HEK293 (cell line): ENCODE data around the gene ACKR3.

Experiments
- CTCF ChIA-PET: fragments of 350-600 bp; formaldehyde crosslinking; extraction: SDS; loops from one replicate; lab custom pipeline; 2021; ENCODE audit warnings: antibody characterized with exemption; lab: Yijun Ruan, JAX
- POLR2A ChIA-PET: fragments of 300-600 bp; formaldehyde crosslinking; extraction: SDS; loops from one replicate; lab custom pipeline; 2020; ENCODE audit warnings: antibody characterized with exemption, inconsistent platforms; lab: Yijun Ruan, JAX
- H3K27ac ChIP-seq: fragments of 200-500 bp; sonication (Bioruptor generic); 2 replicates; pipeline ENCODE4 v1.5.1; 2014; ENCODE audit warnings: low read depth, low read length, control low read depth, inconsistent platforms; ENCODE audit errors: extremely low read depth
- H3K36me3 ChIP-seq, 2 experiments: fragments of 200-500 bp in 1 of 2; sonication (Bioruptor generic) in 1 of 2; 1 replicate in 1 of 2; 2 replicates in 1 of 2; pipeline ENCODE4 v1.5.1; 2014 to 2017; ENCODE audit warnings: inconsistent platforms in 2 of 2, low read length in 2 of 2; ENCODE audit not compliant: control insufficient read depth in 2 of 2, insufficient read depth in 1 of 2
- H3K4me1 ChIP-seq: fragments of 200-500 bp; sonication (Bioruptor generic); 2 replicates; pipeline ENCODE4 v1.5.1; 2014; ENCODE audit warnings: mild to moderate bottlenecking, low read length, inconsistent platforms; ENCODE audit not compliant: control insufficient read depth, insufficient read depth
- H3K4me3 ChIP-seq: 2 replicates; pipeline ENCODE4 v1.5.1; 2011; ENCODE audit warnings: low read depth, mild to moderate bottlenecking, control low read depth, low read length, moderate library complexity
- H3K9me3 ChIP-seq: fragments of 200-500 bp; sonication (Bioruptor generic); 2 replicates; pipeline ENCODE4 v1.5.1; 2014; ENCODE audit warnings: low read depth, low read length, inconsistent platforms; ENCODE audit not compliant: control insufficient read depth, insufficient read depth
- KLF7 ChIP-seq: fragments of 450-650 bp; formaldehyde crosslinking; IDR thresholded peaks from 2 replicates; pipeline ENCODE4 v1.5.1; 2016; ENCODE audit warnings: missing biosample characterization, missing genetic modification characterization, borderline replicate concordance
- RBAK ChIP-seq: fragments of 450-650 bp; formaldehyde crosslinking; IDR thresholded peaks from 2 replicates; pipeline ENCODE4 v1.5.1; 2016; ENCODE audit warnings: missing biosample characterization, missing genetic modification characterization
- TCF7L2 ChIP-seq: IDR thresholded peaks from 2 replicates; pipeline ENCODE4 v1.6.1; 2011; ENCODE audit warnings: low read depth, mild to moderate bottlenecking, inconsistent platforms, low read length, moderate library complexity, borderline replicate concordance
- ZBTB1 ChIP-seq: fragments of 450-650 bp; formaldehyde crosslinking; IDR thresholded peaks from 2 replicates; pipeline ENCODE4 v1.5.1; 2016; ENCODE audit warnings: missing biosample characterization, missing genetic modification characterization
- ZFP37 ChIP-seq: fragments of 450-650 bp; formaldehyde crosslinking; IDR thresholded peaks from 2 replicates; pipeline ENCODE4 v1.5.1; 2016; ENCODE audit warnings: missing biosample characterization, missing genetic modification characterization
- ZNF10 ChIP-seq: fragments of 450-650 bp; formaldehyde crosslinking; IDR thresholded peaks from 2 replicates; pipeline ENCODE4 v1.5.1; 2017; ENCODE audit warnings: missing biosample characterization, missing genetic modification characterization
- ZNF114 ChIP-seq: fragments of 450-650 bp; formaldehyde crosslinking; IDR thresholded peaks from 2 replicates; pipeline ENCODE4 v1.5.0; 2017; ENCODE audit warnings: missing biosample characterization, missing genetic modification characterization
- ZNF211 ChIP-seq: fragments of 450-650 bp; formaldehyde crosslinking; IDR thresholded peaks from 2 replicates; pipeline ENCODE4 v1.5.1; 2016; ENCODE audit warnings: low read depth, missing biosample characterization, missing genetic modification characterization
- ZNF239 ChIP-seq: fragments of 450-650 bp; formaldehyde crosslinking; IDR thresholded peaks from 2 replicates; pipeline ENCODE4 v1.5.1; 2016; ENCODE audit warnings: missing biosample characterization, missing genetic modification characterization
- ZNF324 ChIP-seq: fragments of 450-650 bp; formaldehyde crosslinking; IDR thresholded peaks from 2 replicates; pipeline ENCODE4 v1.5.1; 2016; ENCODE audit warnings: missing biosample characterization, missing genetic modification characterization
- ZNF404 ChIP-seq: fragments of 450-650 bp; formaldehyde crosslinking; IDR thresholded peaks from 2 replicates; pipeline ENCODE4 v1.5.1; 2017; ENCODE audit warnings: missing biosample characterization, missing genetic modification characterization
- ZNF530 ChIP-seq: fragments of 450-650 bp; formaldehyde crosslinking; IDR thresholded peaks from 2 replicates; pipeline ENCODE4 v1.5.1; 2016; ENCODE audit warnings: low read depth, missing biosample characterization, missing genetic modification characterization
- ZNF585B ChIP-seq: fragments of 450-650 bp; formaldehyde crosslinking; IDR thresholded peaks from 2 replicates; pipeline ENCODE4 v1.5.1; 2016; ENCODE audit warnings: missing biosample characterization, missing genetic modification characterization
- ZNF837 ChIP-seq: fragments of 450-650 bp; formaldehyde crosslinking; IDR thresholded peaks from 2 replicates; pipeline ENCODE4 v1.5.1; 2016; ENCODE audit warnings: missing biosample characterization, missing genetic modification characterization
- ZSCAN30 ChIP-seq: fragments of 450-650 bp; IDR thresholded peaks from 2 replicates; pipeline ENCODE4 v1.5.1; 2018; ENCODE audit warnings: missing biosample characterization, mild to moderate bottlenecking, missing genetic modification characterization, moderate library complexity
- TF ChIP-seq, protein P1 (sequence below): fragments of 450-650 bp; formaldehyde crosslinking; IDR thresholded peaks from 2 replicates; pipeline ENCODE4 v1.5.1; 2016; ENCODE audit warnings: missing biosample characterization, missing genetic modification characterization
- TF ChIP-seq, protein P2 (sequence below): fragments of 450-650 bp; IDR thresholded peaks from 2 replicates; pipeline ENCODE4 v1.5.1; 2018; ENCODE audit warnings: missing biosample characterization, missing genetic modification characterization
- TF ChIP-seq, protein P3 (sequence below): fragments of 450-650 bp; formaldehyde crosslinking; conservative IDR thresholded peaks from 2 replicates; pipeline ENCODE4 v1.5.1; 2016; ENCODE audit warnings: low read depth, missing biosample characterization, missing genetic modification characterization
- TF ChIP-seq, protein P4 (sequence below): fragments of 450-650 bp; formaldehyde crosslinking; IDR thresholded peaks from 2 replicates; pipeline ENCODE4 v1.5.1; 2017; ENCODE audit warnings: missing biosample characterization, missing genetic modification characterization
- TF ChIP-seq, protein P5 (sequence below): fragments of 450-650 bp; formaldehyde crosslinking; IDR thresholded peaks from 2 replicates; pipeline ENCODE4 v1.5.1; 2016; ENCODE audit warnings: missing biosample characterization, missing genetic modification characterization

Gene ACKR3

DNA sequence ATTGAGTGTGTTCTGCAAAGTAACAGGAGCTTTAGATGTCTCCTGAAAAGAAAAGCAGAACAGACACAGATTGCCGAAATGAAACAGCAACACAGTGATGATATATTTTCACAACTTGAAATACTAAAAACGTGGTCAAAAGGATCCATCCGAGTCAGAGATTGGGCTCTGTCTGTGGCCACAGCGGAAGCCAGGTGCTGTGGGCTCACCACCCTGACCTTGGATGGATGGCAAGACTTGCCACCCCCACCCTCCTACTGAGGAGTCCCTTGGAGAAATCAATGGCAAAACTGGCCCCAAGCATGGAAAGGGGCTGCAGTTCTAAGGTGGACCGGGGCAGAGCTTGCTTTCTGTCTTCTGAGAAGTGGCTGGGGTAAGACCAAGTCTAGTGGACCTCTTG, 31.4 kb upstream of the ACKR3 start (continued):
- TF ChIP-seq RBAK (tag by site-specific recombination) = no peak
- TF ChIP-seq ZNF239 (tag by site-specific recombination) = no peak
- TF ChIP-seq, protein P1, sequence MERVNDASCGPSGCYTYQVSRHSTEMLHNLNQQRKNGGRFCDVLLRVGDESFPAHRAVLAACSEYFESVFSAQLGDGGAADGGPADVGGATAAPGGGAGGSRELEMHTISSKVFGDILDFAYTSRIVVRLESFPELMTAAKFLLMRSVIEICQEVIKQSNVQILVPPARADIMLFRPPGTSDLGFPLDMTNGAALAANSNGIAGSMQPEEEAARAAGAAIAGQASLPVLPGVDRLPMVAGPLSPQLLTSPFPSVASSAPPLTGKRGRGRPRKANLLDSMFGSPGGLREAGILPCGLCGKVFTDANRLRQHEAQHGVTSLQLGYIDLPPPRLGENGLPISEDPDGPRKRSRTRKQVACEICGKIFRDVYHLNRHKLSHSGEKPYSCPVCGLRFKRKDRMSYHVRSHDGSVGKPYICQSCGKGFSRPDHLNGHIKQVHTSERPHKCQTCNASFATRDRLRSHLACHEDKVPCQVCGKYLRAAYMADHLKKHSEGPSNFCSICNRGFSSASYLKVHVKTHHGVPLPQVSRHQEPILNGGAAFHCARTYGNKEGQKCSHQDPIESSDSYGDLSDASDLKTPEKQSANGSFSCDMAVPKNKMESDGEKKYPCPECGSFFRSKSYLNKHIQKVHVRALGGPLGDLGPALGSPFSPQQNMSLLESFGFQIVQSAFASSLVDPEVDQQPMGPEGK = no peak
- TF ChIP-seq, protein P2, sequence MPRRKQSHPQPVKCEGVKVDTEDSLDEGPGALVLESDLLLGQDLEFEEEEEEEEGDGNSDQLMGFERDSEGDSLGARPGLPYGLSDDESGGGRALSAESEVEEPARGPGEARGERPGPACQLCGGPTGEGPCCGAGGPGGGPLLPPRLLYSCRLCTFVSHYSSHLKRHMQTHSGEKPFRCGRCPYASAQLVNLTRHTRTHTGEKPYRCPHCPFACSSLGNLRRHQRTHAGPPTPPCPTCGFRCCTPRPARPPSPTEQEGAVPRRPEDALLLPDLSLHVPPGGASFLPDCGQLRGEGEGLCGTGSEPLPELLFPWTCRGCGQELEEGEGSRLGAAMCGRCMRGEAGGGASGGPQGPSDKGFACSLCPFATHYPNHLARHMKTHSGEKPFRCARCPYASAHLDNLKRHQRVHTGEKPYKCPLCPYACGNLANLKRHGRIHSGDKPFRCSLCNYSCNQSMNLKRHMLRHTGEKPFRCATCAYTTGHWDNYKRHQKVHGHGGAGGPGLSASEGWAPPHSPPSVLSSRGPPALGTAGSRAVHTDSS (tag by site-specific recombination) = no peak
- TF ChIP-seq ZNF530 = no peak
- TF ChIP-seq, protein P3, sequence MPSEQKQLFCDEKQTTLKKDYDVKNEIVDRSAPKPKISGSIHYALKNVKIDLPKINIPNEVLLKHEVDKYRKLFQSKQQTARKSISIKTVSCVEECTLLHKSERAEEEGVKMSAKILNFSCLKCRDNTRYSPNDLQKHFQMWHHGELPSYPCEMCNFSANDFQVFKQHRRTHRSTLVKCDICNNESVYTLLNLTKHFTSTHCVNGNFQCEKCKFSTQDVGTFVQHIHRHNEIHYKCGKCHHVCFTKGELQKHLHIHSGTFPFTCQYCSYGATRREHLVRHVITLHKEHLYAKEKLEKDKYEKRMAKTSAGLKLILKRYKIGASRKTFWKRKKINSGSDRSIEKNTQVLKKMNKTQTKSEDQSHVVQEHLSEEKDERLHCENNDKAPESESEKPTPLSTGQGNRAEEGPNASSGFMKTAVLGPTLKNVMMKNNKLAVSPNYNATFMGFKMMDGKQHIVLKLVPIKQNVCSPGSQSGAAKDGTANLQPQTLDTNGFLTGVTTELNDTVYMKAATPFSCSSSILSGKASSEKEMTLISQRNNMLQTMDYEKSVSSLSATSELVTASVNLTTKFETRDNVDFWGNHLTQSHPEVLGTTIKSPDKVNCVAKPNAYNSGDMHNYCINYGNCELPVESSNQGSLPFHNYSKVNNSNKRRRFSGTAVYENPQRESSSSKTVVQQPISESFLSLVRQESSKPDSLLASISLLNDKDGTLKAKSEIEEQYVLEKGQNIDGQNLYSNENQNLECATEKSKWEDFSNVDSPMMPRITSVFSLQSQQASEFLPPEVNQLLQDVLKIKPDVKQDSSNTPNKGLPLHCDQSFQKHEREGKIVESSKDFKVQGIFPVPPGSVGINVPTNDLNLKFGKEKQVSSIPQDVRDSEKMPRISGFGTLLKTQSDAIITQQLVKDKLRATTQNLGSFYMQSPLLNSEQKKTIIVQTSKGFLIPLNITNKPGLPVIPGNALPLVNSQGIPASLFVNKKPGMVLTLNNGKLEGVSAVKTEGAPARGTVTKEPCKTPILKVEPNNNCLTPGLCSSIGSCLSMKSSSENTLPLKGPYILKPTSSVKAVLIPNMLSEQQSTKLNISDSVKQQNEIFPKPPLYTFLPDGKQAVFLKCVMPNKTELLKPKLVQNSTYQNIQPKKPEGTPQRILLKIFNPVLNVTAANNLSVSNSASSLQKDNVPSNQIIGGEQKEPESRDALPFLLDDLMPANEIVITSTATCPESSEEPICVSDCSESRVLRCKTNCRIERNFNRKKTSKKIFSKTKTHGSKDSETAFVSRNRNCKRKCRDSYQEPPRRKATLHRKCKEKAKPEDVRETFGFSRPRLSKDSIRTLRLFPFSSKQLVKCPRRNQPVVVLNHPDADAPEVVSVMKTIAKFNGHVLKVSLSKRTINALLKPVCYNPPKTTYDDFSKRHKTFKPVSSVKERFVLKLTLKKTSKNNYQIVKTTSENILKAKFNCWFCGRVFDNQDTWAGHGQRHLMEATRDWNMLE (tag by site-specific recombination) = no peak

DNA sequence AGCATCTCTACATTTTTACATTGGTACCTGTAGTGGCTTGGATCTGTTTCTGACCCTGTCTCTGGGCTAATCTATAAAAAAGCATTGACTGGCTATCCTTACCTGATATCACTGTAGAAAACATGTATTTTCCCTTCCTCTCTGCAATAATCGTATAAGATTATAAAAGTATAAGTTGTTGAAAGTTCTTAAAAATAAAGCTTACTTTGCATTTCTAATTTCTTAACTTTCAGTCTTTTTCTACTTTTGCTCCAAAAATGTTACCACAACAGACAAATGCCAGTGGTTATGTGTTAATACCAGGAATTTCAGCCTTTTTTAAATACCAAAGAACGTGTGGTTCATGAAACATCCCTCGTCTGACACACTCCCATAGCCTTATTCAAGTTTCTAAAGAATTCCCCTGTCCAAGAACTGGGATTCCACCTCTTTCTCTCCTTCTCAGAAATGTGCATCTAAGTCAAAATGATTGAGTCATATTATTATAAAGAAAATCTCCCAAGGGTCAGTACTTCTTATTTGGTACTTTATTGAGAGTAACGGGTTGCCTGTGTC, 28.5 kb upstream of the ACKR3 start:
- TF ChIP-seq ZNF585B = no peak
- TF ChIP-seq ZNF324 = no peak
- TF ChIP-seq ZSCAN30 = no peak
- TF ChIP-seq, protein P1 = no peak
- no peak for TF ChIP-seq KLF7 (tag by site-specific recombination)
- no peak for TF ChIP-seq ZNF837 (tag by site-specific recombination)
- TF ChIP-seq ZNF404 (tag by site-specific recombination) = no peak
- TF ChIP-seq, all 188 proteins: peak for 0
- Histone ChIP-seq H3K4me1 (no peaks in the 10 kb centered on the region), H3K9me3 (no peaks in the 10 kb centered on the region), H3K27ac (no peak overlapping the region), H3K4me3 (no peak overlapping the region), H3K36me3 (no peaks in the 10 kb centered on the region)
- POLR2A ChIA-PET = no interaction called here
- CTCF ChIA-PET = no interaction called here

DNA sequence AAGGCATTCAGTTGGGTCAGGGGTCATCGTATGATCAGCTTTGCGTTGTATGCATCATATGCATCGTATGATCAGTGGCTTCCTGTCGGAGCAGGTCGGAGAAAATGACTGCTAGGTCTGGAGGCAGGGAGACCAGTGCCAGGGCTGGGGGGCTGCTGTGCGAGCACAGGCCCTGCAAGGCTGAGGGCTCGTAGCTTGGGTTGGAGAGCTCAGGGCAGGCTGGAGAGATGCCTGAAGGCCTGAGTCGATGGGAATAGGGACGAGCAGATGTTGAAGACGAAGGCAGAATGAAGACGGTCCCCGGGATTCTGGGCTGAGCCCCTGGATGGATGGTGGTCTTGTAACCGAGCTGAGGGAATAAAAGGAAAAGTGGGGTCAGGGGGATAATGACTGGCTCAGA, 25.3 kb upstream of the ACKR3 start:
- no peaks in the 10 kb centered on the region for H3K9me3 ChIP-seq
- CTCF ChIA-PET = interaction anchor here (2.0 kb wide), 1 partner anchor 31 kb away, joined by 6 read pairs; no protein-coding TSS in a partner anchor
- no peak overlapping the region for H3K4me3 ChIP-seq
- no peaks in the 10 kb centered on the region for H3K36me3 ChIP-seq
- POLR2A ChIA-PET = no interaction called here
- H3K4me1 ChIP-seq = no peaks in the 10 kb centered on the region
- H3K27ac ChIP-seq = no peak overlapping the region
- TF ChIP-seq ZFP37 (tag by site-specific recombination) (no peak), ZNF114 (tag by site-specific recombination) (no peak), ZNF211 (tag by site-specific recombination) (no peak), TCF7L2 (no peak), ZNF10 (no peak), ZBTB1 (tag by site-specific recombination) (no peak), ZNF585B (no peak)
- TF ChIP-seq, protein P4, sequence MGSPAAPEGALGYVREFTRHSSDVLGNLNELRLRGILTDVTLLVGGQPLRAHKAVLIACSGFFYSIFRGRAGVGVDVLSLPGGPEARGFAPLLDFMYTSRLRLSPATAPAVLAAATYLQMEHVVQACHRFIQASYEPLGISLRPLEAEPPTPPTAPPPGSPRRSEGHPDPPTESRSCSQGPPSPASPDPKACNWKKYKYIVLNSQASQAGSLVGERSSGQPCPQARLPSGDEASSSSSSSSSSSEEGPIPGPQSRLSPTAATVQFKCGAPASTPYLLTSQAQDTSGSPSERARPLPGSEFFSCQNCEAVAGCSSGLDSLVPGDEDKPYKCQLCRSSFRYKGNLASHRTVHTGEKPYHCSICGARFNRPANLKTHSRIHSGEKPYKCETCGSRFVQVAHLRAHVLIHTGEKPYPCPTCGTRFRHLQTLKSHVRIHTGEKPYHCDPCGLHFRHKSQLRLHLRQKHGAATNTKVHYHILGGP = no peak
- TF ChIP-seq, protein P5, sequence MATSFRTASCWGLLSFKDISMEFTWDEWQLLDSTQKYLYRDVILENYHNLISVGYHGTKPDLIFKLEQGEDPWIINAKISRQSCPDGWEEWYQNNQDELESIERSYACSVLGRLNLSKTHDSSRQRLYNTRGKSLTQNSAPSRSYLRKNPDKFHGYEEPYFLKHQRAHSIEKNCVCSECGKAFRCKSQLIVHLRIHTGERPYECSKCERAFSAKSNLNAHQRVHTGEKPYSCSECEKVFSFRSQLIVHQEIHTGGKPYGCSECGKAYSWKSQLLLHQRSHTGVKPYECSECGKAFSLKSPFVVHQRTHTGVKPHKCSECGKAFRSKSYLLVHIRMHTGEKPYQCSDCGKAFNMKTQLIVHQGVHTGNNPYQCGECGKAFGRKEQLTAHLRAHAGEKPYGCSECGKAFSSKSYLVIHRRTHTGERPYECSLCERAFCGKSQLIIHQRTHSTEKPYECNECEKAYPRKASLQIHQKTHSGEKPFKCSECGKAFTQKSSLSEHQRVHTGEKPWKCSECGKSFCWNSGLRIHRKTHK (tag by site-specific recombination) = no peak
